GM12891 (cell line): ENCODE measurements around the gene DFFB.

ENCODE experiments used
- DNase-seq: peaks from one replicate; pipeline ENCODE4 v3.0.0; 2011; ENCODE audit warnings: low spot score; ENCODE audit not compliant: insufficient read length
- FAIRE-seq: peaks from 2 replicates; lab custom pipeline; 2011; peaks lifted over from hg19 to GRCh38; lab: Jason Lieb, UNC
- PAX5 ChIP-seq: IDR thresholded peaks from 2 replicates; pipeline ENCODE4 v1.6.1; 2011; ENCODE audit warnings: low read length, moderate library complexity, mild to moderate bottlenecking; ENCODE audit not compliant: insufficient read depth, severe bottlenecking
- POLR2A ChIP-seq: IDR thresholded peaks from 2 replicates; pipeline ENCODE4 v1.6.1; 2011; ENCODE audit warnings: low read depth, low read length, control low read depth
- POLR2AphosphoS5 ChIP-seq: IDR thresholded peaks from 2 replicates; pipeline ENCODE4 v1.6.1; 2011; ENCODE audit warnings: low read depth, low read length, control low read depth
- POU2F2 ChIP-seq: IDR thresholded peaks from 2 replicates; pipeline ENCODE4 v1.6.1; 2011; ENCODE audit warnings: low read depth, mild to moderate bottlenecking, control low read depth, low read length, moderate library complexity
- SPI1 ChIP-seq: IDR thresholded peaks from 2 replicates; pipeline ENCODE4 v1.6.1; 2011; ENCODE audit warnings: low read depth, low read length, control low read depth
- TAF1 ChIP-seq: IDR thresholded peaks from 2 replicates; pipeline ENCODE4 v1.6.1; 2011; ENCODE audit warnings: low read depth, low read length, control low read depth

The DFFB gene

GRCh38 chr1:3921765-3922164 lies 64.5 kb downstream of the DFFB start:
- no peak for FAIRE-seq
- TF ChIP-seq POLR2A, result no peak
- TF ChIP-seq SPI1, result no peak
- TF ChIP-seq TAF1, result no peak
- no peak for TF ChIP-seq PAX5
- DNase-seq, result no peak

DNA sequence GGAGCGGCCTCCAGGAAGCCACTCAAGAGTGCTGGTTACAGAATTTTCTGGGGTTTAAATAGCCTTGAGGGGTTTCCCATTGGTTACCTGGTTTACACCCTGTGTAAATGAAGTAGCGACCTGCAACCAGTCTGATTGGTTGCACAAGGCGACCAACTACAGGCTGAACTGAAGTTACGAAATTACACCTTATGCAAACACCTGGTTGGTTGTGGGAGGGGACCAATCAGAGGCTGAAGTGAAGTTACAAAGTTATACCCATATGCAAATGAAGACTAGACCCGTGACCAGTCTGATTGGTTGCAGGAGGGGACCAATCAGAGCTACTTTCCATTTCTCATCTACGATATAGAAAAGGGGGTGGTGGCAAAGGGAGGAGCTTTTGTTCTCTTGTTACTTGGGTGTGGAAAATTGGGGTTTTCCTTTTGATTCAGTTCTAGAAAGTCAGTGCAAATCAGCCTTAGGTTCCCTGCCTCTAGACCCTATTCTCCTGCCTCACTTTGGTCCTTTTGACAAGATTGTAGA lies 65.0 kb downstream of the DFFB start:
- TF ChIP-seq POLR2A, result no peak
- DNase-seq (no peak), FAIRE-seq (no peak)

- FAIRE-seq, result no peak
These were observed 65.6 kb downstream of the DFFB start for GRCh38 chr1:3922851-3923250.

GRCh38 chr1:3923378-3924185 lies 66.3 kb downstream of the DFFB start:
- TF ChIP-seq PAX5 (no peak), TAF1 (no peak)
- FAIRE-seq, result no peak

More at GRCh38 chr1:3922851-3923250, 65.6 kb downstream of the DFFB start:
- DNase-seq, result no peak
- TF ChIP-seq SPI1 (no peak), POLR2A (no peak), POU2F2 (no peak), POLR2AphosphoS5 (no peak), PAX5 (no peak), TAF1 (no peak)

DNA sequence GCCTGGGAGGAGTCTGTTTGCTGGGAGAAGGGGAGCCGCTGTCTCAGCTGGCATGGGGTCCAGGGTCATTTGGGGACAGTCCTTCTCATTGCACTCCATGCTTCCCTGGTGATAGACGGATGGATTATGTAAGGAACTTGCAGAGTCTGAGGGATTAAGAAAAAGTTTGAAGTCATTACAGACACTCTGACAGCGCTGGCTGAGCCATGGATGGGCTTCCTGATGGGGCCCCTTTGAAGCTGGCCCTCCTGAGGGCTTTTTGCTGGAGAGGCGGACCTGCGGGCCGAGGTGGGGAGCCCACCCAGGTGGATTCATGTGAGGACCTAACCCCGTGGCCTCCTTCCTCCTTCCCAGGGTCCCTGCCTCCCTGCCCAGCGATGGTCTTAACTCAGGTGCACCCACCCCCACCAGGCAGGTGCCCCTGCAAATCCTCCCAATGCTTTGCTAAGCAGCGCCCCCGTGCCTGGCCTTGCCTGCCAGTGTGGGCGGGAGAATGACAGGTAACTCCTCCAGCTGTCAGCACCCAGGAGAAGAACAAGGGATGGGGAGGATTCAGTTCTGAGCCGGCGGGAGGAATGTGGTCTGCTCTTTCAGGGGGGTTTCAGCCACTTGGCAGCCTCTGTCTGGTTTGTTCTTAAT lies 67.0 kb downstream of the DFFB start:
- TF ChIP-seq TAF1, result no peak
- no peak for TF ChIP-seq POLR2AphosphoS5
- TF ChIP-seq POLR2A, result no peak
- no peak for TF ChIP-seq PAX5
- TF ChIP-seq SPI1, result no peak
- TF ChIP-seq POU2F2, result no peak
- FAIRE-seq, result no peak
- no peak for DNase-seq

More at GRCh38 chr1:3923378-3924185, 66.3 kb downstream of the DFFB start:
- DNase-seq, result no peak

GRCh38 chr1:3924825-3925220 lies 67.5 kb downstream of the DFFB start:
- no peak for TF ChIP-seq TAF1
- no peak for TF ChIP-seq SPI1
- no peak for TF ChIP-seq POU2F2
- no peak for TF ChIP-seq POLR2AphosphoS5
- no peak for TF ChIP-seq POLR2A
- TF ChIP-seq PAX5, result no peak
- DNase-seq, result no peak
- no peak for FAIRE-seq

DNA sequence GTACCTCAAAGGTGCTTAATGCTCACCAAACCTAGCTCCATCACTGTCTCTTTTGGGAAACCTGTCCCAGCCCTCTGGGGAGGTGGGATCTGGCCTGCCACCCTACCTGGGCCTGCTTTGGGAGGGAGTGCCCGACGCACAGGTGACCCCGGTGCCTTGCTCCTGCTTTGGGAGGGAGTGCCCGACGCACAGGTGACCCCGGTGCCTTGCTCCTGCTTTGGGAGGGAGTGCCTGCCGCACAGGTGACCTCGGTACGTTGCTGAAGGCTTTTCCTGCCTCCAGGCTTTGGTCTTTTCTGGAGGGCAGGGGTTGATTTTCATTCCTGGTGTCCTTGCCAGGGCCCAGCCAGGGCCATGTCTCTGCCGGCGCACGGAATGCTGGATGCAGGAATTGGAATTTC lies 68.0 kb downstream of the DFFB start:
- no peak for TF ChIP-seq SPI1
- no peak for DNase-seq
- FAIRE-seq, result no peak

DNA sequence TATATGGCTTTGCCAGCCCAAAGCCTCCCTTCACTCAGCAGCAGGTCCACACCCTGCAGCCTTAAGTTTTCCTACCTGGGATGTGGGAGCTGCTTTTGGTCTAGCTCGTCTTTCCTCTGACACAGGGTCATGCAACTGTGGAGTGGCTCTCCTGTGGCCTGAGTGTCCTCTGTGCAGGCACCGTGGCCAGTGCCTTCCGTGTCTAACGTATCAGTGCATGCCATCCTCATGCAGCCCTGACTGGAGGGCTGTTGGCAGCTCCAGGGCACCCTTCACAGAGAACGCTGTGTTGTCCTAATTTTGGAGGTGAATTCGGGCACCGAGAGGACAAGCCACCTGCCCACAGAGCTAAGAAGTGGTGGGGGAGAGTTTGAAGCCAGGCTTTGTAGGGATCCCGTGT lies 68.5 kb downstream of the DFFB start:
- FAIRE-seq (no peak), DNase-seq (no peak)
- TF ChIP-seq TAF1 (no peak), SPI1 (no peak)

DNA sequence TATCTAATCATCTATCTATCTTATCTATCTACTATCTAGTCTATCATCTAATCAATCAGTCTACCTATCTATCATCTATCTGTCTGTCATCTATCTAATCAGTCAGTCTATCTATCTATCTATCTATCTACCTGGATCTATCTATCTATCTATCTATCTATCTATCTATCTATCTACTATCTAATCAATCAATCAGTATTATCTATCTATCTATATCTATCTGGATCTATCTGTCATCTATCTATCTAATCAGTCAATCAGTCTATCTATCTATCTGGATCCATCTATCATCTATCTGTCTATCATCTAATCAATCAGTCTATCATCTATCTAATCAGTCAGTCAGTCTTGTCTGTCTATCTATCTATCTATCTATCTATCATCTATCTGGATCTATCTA lies 69.7 kb downstream of the DFFB start:
- FAIRE-seq, result no peak

GRCh38 chr1:3928586-3928985 lies 71.3 kb downstream of the DFFB start:
- no peak for DNase-seq
- no peak for FAIRE-seq
- TF ChIP-seq SPI1 (no peak), TAF1 (no peak), POU2F2 (no peak), POLR2AphosphoS5 (no peak), PAX5 (no peak), POLR2A (no peak)

More for the DNA sequence above, 69.7 kb downstream of the DFFB start:
- no peak for DNase-seq
- TF ChIP-seq TAF1 (no peak), POLR2A (no peak), POU2F2 (no peak), PAX5 (no peak), SPI1 (no peak), POLR2AphosphoS5 (no peak)
